VCaP (cell line): ENCODE results near the gene MTCH1.

Experiments used
- H3K27ac ChIP-seq: fragments of 450-650 bp; 2 replicates; pipeline ENCODE4 v1.5.1; 2017
- TF ChIP-seq, protein P1 (sequence below): fragments of 450-650 bp; conservative IDR thresholded peaks from 2 replicates; pipeline ENCODE4 v1.5.1; 2017; ENCODE audit warnings: mild to moderate bottlenecking, moderate library complexity

Gene MTCH1

DNA sequence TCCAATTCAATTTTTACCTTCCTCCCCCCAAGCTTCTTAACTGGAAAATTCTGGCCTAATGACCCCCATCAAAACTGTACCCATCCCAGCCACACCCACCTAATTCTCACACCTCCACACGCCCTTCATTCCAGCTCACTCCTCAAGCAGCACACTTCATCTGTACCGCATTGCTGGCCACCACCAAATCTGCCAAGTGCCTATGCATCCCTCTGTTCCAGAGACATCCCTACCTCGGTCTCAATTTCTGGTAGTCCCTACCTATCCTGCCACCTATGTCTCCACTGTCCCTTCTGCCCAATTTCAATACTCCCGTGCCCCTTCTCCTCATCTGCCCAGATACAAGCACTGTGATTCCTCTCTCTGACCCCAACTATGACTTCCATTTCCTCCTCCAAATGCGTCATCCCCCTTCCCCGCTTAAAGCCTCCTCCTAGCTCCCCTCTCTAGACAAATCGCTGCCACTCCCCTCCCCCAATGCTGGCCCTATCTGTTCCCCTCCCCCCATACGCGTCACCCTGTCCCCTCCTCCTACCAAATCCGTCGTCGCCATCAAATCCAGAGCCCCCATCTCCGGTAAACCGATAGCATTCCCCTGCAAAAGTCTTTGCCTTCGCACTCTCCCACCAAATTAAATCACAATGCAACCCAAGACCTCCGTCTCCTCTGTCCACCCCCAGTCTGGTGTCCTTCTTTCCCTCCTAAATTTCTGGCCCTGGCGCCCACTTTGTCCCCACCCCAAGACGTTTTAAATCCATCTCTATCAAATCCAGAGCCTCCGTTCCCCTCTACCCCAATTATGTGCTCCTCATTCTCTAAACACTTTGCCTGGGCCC is 1.2 kb downstream of the MTCH1 start:
- TF ChIP-seq, protein P1, sequence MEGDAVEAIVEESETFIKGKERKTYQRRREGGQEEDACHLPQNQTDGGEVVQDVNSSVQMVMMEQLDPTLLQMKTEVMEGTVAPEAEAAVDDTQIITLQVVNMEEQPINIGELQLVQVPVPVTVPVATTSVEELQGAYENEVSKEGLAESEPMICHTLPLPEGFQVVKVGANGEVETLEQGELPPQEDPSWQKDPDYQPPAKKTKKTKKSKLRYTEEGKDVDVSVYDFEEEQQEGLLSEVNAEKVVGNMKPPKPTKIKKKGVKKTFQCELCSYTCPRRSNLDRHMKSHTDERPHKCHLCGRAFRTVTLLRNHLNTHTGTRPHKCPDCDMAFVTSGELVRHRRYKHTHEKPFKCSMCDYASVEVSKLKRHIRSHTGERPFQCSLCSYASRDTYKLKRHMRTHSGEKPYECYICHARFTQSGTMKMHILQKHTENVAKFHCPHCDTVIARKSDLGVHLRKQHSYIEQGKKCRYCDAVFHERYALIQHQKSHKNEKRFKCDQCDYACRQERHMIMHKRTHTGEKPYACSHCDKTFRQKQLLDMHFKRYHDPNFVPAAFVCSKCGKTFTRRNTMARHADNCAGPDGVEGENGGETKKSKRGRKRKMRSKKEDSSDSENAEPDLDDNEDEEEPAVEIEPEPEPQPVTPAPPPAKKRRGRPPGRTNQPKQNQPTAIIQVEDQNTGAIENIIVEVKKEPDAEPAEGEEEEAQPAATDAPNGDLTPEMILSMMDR: no peak
- H3K27ac ChIP-seq: peak overlapping the region; percentile 94; the same call in 1 of the 2 replicates

DNA sequence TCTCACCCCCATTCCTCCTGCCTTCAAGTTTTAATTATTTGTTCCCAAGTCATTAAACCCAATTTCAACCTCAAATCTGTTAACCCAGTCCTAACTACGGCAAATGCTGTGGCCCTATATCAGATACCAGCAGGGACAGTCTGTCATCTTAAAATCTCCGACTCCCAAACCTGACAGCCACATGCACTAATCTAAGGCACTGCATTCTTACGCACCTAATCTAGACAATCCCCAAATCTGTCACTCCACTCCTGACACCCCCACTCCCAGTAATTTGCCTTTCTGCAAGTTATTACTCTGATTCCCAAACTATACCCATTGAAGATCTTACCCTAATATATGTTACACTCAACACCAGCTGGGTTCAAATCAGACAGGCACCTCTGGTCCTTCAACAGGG is 2.5 kb downstream of the MTCH1 start:
- TF ChIP-seq, protein P1: no peak
- H3K27ac ChIP-seq: no peak overlapping the region

DNA sequence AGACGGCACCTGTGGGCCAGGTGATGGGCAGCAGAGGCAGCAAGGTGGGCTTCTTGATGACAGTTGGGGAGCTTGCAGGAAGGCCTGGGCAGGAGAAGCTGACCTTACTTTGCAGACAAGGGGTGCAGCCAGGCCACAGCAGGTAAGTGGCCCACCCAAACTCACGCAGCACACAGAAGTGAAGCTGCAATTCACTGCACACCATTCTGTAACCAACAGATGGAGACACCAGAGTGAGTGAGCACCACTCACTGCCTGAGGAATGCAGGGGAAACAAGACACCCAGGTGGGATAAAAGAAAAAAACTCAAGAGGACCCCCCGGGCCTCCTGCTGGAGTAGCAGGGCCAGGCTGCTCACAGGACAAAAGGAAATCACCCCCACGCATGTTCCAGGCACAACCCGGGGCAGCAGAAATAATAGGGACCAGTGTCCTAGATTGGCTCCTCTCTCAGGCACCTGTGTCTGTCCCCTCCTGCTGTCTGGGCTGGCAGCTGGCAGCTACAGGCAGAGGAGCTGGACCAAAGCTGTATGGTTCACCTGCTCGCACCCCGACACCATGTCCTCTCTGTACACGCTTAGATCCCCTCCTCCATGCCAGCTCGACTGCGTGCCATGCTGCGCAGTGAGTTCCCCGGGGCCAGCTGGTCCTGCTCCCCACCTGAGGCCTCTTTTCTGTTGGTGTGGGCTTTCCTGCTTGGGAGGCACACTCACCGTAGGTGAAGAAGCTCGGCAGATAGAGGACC is 4.9 kb downstream of the MTCH1 start:
- H3K27ac ChIP-seq: no peak overlapping the region
- TF ChIP-seq, protein P1: no peak

DNA sequence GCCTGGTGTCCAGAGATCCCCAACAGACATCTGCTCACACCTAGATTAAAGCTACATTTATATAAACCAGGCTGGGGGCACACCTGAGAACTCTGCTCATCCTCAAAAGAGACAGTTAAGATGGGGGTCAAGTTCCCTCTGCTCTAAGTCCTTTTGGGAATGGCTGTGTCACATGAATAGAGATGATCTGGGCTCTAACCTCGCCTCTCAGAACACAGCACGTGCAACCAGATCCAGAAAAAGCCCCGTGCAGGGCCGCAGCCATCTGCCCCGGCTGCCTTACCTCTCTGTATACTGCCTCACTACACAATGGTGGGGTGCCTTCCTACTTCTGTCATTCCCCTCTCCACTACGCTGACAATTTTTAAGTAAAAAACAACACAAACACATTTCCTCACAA is 5.9 kb downstream of the MTCH1 start:
- H3K27ac ChIP-seq: peak overlapping the region; percentile 37
- TF ChIP-seq, protein P1: no peak

DNA sequence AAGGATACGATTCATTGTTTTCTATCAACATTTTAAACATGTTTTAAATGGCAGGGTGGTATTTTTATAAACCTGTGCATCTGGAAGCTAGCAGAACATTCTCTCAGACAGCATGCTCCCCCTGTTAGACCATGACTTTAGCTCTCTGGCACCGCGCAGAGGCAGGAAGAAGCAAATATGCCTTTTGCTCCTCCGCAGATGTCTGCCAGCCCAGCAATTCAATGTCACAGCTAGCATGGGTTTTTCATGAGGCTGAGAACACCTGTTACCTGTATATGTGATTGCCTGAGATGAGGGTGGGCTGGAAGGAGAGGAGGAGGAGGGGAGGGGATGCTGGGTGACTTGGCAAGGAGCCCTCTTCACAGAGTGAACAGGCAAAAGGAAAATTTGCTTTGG is 6.7 kb downstream of the MTCH1 start:
- peak overlapping the region; percentile 37 for H3K27ac ChIP-seq
- TF ChIP-seq, protein P1: peak; percentile 74

DNA sequence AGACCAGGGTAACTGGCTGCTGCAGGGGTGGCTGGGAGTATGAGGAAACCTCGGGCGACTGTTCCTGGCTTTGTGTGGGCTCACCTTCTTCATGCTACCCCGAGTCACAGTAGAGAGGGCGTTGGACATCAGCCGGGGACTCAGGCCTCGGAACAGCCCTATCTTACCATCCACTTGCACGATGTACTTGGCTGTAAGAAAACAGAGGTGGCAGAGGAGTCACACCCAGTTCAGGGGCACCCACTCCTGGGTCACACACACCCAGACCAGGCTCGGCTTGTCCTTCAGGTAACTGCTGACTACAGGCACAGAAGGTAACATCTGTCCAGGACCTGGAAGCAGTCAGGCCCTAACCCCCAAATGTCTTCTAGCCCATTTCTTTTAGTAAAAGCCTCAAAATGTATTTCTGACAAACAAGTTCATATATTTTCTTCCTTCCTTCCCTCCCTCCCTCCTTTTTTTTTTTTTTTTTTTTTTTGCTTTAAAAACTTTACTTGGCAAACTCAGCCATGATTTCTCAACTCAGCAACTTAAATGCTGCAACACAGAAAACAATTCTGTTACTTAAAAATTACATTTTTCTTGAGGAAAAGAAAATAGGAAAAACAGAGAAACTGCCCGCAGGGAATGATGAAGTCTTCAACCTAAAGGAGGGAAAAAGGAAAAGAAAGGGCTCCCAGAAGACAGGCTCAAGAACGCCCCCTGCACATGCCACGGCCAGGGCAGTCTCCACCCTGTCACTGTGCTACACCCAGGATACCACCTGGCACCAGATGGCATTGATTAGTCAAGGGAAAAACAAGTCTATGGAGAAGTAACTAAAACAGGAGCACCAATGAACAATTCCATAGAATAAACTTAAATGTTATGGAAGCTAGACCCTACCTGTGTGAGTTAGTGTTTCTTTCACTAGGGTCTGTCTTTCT is 7.3 kb downstream of the MTCH1 start:
- H3K27ac ChIP-seq: peak overlapping the region; percentile 37
- TF ChIP-seq, protein P1: no peak
